NOMO-1 treated with DMSO at 0.1 percent for 48 hours (cell line): ENCODE results near the gene RBFOX1.

Experiments used
- DNase-seq: peaks from one replicate; lab custom pipeline; 2025; ENCODE audit not compliant: unreplicated experiment; lab: John Stamatoyannopoulos, UW

The RBFOX1 gene

GRCh38 chr16:7372095-7372494, 39.5 kb downstream of the RBFOX1 start:
- no peak for DNase-seq

GRCh38 chr16:7373776-7374175, 41.1 kb downstream of the RBFOX1 start:
- no peak for DNase-seq

DNA sequence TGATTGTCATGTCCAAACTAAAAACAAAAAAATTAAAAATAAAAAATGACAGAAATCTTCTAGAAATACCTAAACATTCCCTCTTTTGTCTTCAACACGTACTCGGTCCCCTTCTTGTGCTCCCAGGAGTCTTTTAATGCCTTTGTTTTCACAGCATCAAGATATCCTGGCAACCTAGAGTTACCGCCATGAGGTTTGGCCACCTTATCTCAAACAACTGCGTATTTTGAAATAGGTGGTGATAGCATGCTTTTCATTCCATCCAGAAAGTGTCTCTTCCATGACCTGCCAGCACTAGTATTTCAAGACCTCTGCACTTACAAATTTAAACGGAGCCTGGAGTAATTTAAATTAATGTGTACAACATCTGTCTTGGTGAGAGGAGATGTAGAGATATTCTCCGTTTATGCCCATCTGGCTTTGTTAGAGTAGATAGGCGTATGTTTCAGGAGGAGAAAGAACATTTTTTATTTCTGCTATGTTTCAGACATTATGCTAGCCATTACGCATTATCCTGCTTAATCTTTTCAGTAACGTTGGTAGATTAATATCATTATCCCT, 42.0 kb downstream of the RBFOX1 start:
- DNase-seq: no peak

DNA sequence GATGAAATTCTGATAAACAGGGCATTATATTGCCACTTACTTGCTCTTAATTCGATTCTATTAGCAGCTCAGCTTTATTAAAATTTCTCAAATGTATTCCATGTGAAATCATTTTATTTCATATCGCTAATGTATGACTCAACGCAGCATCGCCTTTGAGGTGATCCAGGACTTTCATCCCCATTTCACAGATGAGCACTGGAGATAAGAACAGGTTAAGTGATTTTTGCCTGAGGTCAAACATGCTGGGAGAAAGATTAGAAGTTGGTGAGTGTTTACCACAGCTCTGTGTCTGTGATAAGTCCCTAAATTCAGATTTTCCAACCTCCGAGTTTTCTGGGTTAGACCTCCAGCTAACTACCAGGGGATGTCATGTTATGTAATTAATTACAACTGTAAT, 43.6 kb downstream of the RBFOX1 start:
- DNase-seq: no peak

GRCh38 chr16:7377231-7377630, 44.6 kb downstream of the RBFOX1 start:
- DNase-seq: no peak

DNA sequence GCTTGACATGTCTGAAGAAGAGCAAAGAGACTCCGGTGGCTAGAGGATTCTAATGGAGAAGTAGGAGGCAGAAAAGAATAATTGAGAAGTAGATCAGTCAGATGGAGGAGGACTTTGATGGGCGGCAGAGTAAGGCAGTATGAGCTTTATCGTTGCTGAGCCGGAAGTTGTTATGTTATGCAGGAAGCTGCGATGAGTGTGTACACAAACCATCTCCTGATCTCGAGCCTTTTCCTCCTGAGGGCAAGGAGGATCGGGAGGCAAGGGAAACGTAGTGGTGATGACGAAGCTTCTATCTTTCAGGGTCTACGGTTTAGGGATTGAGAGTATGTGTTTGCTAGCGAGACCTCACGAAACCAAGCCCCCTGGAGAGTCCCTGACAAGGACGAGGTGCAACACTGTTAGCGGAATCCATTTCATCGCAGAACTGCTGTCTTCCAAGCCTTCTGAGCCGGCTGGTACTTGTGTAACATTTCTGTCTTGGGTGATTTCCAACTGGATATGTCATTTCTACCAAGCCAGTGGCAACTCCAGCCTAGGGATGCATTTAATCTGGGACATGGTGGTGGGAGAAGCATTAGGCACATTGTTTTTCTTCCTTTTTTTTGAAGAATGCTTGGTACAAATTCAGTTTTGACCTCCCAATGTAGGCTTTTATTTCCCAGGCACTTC, 45.5 kb downstream of the RBFOX1 start:
- no peak for DNase-seq

DNA sequence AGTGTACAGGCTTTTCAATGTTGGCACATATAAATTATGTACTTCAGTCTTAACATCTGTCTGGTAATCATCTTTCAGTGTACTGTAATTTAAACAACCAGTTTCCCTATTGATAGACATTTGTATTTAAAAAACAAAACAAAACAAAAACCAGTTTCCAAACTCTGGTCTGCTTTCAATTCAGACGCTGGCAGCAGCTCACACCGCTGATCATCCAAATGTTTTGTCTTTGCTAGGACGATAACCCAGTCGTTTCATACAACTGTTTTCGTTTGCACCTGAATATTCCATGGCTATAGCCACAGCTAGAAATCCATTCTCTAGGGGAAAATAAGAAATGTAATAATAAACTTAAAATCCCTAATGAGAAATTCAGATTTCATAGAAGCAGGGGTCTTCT, 47.8 kb downstream of the RBFOX1 start:
- no peak for DNase-seq

GRCh38 chr16:7380911-7381310, 48.3 kb downstream of the RBFOX1 start:
- DNase-seq: no peak

DNA sequence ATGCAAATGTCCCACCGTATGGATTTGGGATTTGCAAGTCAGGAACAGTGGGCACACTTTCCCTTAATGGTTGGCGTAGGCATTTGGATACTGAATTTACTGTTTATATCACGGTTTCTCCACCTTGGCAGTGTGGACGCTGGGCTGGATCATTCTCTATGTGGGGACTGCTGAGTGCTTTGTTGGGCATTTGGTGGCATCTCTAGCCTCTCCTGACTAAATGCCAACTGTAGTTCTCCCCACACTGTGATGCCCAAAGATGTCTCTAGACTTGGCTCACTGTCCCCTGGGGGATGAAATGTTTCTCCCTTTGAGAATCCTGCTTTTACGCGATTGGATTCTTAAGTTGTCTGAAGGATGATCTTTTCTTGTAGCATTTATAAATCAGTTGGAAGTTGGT, 49.0 kb downstream of the RBFOX1 start:
- no peak for DNase-seq

DNA sequence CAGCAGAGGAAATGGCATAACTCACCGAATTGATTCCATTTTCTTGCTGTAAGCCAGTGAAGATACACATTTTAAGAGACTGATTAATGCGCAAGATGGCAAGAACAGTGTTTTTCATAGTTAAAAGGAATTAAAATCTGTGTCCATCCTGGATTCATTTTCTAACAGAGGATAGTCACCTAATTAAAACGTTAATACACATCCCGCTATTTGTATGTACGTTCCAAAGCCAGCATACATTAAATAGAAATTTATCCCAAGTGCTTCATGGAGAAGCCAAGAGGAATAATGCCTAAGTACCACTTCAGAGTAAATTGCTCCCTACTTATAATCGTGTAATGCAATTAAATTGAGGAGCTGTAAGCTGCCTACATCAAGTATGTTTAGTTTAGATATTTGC, 49.9 kb downstream of the RBFOX1 start:
- no peak for DNase-seq

DNA sequence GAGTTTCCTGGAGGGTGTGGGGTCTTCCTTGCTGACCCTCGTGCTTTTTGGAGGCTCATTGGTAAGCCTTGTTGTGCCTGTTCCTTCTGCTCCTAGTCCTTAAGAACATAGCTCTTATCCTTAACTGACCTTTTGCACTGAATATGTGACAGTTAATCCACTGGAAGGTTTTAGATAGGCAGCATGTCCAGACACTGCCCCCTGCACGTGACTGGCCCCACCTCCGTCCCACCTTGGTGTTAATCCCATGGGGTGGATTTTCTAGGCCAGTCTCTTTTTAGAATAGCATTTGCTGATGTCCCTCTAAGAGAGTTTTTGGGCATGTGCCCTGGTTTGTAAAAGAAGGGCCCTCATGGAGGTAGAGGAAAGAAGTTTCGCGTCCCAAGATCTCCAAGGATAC, 58.3 kb downstream of the RBFOX1 start:
- no peak for DNase-seq

DNA sequence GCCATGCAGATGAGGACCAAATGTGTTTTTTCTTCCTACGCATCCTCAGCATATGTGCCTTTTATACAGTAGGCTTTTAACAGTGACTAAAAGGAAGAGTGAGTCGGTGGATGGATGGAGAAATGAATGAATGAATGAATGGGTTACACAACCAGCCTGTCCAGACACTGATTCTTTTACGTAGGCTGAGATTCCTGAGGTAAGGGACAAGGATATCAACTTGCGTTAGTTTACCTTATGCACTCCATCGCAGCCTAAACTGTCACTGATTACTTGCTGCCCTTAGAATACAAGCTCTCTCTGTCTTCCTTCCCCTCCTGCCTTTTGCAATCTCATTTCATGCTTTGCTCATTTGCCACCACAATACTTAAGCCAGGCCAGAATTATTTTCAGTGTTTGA, 59.0 kb downstream of the RBFOX1 start:
- DNase-seq: no peak

GRCh38 chr16:7392206-7392605, 59.6 kb downstream of the RBFOX1 start:
- DNase-seq: no peak

DNA sequence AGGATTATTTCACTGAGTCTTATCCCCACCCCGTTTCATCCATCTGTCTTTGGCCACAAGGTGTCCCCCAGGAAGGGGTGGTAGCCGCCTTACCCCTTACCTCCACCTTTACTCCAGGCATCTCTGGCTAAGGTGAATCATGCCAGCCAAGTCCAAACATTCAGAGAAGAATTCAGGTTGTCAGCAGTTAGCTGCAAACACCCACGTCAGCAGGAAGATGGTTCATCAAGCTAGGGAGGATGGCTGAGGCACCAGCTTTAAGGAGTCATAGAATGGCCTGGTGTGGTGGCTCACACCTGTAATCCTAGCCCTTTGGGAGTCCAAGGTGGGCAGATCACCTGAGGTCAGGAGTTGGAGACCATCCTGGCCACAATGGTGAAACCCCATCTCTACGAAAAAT, 61.0 kb downstream of the RBFOX1 start:
- DNase-seq: no peak

DNA sequence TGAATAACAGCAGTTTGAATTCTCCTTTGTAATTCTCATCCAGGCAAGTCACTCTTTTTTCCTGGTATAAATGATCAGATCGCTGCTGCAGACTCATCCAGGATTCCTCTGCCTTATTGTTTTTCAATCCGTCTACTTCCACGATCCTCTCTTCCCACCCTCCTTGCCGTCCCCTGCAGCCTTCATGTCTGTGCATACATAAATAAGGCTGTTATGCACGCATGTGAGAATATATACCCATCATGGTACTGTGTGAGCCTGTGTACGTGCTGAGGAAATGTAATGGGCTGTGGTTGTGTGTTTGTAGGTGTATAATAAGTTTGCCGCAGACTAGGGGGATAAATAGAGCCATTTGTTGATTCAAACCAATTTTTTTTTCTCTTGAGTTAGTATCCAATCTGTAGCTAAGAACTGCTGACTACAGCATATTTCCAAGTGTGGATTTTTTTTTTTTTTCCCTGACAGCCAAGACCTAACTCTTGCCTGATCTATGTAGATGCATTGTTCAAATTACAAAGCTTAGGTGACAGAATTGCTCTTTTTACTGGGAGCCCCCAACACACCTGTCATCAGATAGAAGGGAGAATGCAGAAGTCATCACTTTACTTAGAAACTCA, 62.2 kb downstream of the RBFOX1 start:
- no peak for DNase-seq

GRCh38 chr16:7397901-7398300, 65.3 kb downstream of the RBFOX1 start:
- DNase-seq: no peak

GRCh38 chr16:7398536-7398935, 65.9 kb downstream of the RBFOX1 start:
- DNase-seq: no peak

DNA sequence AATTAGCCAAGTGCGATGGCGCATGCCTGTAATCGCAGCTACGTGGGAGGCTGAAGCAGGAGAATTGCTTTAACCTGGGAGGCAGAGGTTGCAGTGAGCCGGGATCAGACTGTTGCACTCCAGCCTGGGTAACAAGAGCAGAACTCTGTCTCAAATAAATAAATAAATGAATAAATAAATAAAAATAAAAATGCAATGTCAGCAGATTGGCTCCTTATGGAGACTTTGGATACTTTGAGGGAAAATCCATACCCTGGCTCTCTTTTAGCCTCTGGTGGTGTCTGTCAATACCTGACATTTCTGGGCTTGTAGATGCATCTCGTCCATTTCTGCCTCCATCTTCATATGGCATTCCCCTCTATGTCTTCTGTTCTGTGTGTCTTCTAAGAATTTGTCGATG, 66.7 kb downstream of the RBFOX1 start:
- no peak for DNase-seq

GRCh38 chr16:7400117-7400890, 67.7 kb downstream of the RBFOX1 start:
- DNase-seq: no peak

GRCh38 chr16:7404217-7404616, 71.6 kb downstream of the RBFOX1 start:
- DNase-seq: no peak

- DNase-seq: no peak
These were observed 72.5 kb downstream of the RBFOX1 start for GRCh38 chr16:7405166-7405565.
